Stimulated activated CD4-positive, alpha-beta T cell treated with anti-CD3 and anti-CD28 coated beads, TNF-alpha, amount 100 ng/mL, for 48 hours (primary cell): ENCODE data around the gene STS.
A peak's percentile ranks its signal among the peaks of the same experiment; 100 is the strongest.

Source experiments
- DNase-seq, 3 donors: peaks; one replicate each; pipeline ENCODE4 v3.0.0-alpha.2; 2020; ENCODE audit warnings: low read depth in 3 of 3

STS gene, protein sequence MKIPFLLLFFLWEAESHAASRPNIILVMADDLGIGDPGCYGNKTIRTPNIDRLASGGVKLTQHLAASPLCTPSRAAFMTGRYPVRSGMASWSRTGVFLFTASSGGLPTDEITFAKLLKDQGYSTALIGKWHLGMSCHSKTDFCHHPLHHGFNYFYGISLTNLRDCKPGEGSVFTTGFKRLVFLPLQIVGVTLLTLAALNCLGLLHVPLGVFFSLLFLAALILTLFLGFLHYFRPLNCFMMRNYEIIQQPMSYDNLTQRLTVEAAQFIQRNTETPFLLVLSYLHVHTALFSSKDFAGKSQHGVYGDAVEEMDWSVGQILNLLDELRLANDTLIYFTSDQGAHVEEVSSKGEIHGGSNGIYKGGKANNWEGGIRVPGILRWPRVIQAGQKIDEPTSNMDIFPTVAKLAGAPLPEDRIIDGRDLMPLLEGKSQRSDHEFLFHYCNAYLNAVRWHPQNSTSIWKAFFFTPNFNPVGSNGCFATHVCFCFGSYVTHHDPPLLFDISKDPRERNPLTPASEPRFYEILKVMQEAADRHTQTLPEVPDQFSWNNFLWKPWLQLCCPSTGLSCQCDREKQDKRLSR

DNA sequence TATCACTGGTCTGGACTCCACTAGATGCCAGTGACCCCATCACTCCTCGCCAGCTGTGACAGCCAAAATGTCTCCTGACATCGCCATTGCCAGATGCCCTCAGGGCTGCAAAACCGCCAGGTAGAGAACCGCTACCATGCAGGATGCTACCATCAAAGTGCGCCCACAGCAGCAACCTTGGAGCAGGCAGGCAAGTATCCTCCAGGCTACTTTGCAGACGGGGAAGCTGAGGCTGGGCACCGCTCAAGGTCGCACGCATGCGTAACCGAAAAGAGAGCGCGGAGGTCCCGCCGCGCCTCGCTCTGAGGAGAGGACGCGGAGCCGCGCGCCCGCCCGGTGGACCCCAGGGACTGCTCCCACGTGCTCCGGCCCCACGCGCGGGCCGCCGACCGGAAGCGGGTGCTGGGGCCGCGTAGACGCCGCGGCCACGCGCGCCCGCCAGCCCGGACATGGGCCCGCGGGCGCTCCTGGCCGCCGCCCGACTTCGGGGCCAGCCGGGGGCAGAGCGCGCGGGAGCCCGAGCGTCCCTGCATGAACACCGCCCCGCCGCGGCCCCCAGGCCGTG lies at the start of gene STS:
Gene STS (plus strand): TSS at position 300 of the 565 bp plus-strand sequence. CDS start 105,488 bp downstream, outside the sequence.
- peak in 2 of 3 donors; percentile 0 to 28 for DNase-seq

DNA sequence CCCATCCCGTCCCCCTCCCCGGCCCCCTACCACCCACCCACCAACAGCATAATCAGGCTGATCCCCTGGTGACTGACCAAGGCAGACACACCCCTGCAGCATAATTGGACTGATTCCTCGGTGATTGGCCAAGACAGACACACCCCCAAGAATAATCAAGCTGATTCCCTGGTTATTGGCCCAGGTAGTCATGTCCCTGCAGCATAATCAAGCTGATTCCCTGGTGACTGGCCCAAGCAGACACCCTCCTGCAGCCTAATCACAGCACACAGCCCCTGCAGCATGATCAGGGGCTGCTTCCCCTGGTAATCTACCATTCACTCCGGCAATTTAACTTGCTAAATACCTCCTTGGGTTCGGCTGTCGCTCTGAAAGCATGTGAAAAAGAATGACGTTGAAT lies 47.5 kb upstream of the STS start:
- DNase-seq: no peak

DNA sequence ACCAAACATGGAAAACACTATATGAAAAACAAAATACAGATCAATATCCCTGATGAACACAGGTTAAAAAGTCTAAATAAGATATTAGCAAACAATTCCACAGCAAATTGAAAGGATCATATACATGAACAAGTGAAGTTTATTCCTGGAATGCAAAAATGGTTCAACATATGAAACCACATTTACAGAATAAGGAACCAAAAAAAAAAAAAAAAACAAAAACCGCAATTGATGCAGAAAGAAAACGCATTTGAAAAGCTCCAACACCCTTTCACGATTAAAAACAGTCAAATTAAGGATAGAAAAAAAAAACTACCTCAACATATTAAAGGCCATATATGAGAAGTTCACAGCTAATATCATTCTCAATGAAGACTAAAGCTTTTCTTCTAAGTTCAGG lies 45.4 kb upstream of the STS start:
- DNase-seq: no peak

DNA sequence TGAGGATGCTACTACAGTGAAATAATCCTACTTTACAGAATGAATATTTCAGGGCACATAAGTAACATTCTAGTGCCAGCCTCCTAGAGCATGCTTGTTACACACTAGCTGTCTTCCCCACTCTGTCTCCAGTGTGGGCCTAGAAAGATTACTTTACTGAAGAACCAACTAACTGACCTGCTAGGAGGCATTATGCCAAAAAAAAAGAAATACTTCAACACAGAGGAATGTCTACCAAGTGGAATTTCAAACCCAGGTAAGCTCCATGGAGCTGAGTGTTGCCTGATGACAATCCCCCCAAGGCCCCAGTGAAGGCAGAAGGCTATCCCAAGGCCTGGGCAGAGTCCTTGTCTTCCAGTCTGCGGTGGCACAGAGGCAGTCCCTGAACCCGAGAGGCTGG lies 40.9 kb upstream of the STS start:
- DNase-seq: no peak

DNA sequence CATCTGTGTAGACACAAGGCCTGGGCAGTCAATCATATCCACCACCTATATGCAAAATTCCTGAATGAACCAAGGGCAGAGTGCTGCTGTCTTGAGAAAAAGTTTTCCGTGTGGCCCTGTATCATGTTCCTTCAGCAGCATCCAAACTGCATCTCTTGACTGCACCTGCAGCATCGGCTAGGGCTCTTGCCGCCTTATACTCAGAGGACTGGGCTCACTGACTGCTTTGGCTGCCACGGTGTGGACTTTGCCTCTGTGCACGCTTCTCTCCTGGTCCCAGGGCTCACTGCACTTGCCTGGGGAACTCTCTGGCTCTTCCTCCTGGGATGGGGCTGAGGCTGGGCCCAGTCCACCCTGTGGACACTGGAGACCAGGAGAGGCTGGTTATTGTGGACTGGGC lies 39.5 kb upstream of the STS start:
- no peak for DNase-seq

DNA sequence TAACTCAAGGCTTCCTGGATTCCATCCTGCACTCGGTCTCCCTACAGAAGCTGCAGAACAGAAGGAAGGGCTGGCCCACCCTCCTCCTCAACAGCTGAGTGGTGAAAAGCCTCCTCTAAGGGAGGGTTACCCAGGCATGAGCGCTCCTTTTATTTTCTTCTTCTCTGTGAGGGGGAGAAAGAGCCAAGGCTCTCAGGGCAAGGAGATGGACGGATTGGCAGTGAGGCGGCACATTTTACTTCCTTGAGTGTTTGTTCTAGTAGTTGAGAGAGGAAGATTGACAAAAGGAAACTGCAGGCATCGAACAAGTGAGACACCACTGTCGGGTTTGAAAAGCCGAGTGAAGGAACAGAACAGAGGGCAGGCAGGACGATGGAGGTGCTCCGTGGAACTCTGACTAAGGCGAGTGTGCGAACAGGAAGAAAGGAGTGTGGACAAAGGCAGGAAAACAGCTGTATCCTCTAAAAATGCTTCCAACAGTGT lies 38.4 kb upstream of the STS start:
- no peak for DNase-seq

DNA sequence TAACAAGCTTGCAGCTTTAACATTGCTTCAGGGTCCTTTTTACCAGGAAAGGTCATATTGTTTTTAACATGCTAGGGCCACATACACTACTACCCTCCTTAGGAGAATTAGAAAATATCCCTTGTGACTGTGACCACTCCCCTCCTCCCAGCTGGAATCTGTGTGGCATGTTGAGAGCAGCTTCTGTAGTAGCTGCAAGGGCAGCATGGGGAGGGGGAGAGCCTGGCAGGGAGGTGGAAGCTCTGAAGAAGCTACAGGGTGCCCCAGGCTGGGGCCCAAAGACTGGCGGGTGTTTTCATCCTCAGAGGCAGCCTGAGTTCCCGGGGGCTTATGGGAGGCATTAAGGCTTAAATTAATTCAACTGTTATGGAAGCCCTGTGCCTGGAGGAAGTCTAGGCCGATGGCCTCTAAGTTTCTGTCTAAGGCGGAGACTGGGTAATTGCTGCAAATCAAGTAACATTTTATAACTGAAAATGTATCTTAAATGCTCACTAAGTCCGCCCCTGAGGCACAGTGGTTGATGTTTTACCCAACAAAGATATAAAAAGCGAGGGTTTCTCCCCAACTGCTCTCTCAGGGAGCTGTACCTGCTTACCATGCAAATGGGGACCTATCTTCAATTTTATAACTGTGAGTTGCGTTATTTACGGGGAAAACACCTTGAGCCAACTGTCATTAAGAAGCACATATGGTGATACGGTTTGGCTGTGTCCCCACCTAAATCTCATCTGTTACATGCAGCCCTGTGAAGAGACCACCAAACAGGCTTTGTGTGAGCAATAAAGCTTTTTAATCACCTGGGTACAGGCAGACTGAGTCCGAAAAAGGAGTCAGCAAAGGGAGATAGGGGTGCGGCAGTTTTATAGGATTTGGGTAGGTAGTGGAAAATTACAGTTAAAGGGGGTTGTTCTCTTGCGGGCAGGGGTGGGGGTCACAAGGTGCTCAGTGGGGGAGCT lies 37.4 kb upstream of the STS start:
- DNase-seq: no peak

DNA sequence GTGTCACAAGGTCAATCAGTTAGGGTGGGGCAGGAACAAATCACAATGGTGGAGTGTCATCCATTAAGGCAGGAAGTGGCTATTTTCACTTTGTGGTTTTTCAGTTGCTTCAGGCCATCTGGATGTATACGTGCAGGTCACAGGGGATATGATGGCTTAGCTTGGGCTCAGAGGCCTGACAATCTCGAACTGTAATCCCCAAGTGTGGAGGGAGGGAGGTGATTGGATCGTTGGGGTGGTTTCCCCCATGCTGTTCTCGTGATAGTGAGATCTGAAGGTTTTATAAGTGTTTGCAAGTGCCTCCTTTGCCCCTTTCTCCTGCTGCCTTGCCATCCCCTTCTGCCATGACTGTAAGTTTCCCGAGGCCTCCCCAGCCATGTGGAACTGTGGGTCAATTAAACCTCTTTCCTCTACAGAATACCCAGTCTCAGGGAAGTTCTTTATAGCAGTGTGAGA lies 36.7 kb upstream of the STS start:
- DNase-seq: no peak

DNA sequence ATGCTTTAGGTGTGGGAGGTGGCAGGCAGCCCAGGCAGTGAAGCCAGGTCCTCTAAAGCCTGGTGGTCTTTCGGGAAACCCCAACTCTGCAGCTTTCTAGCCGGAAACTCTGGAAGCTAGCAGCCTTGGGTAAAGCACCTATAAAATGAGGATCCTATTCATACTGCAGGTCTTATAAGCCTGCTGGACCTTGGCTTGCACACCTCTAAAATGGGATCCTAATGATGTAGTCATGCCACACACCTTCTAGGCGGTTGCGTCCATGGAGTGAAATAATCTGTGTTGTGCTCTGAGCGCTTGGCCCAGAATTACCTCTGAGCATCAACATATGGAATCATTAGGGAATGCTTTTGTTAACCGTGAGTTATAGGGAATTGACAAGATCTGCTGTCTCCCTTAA lies 36.0 kb upstream of the STS start:
- DNase-seq: no peak

DNA sequence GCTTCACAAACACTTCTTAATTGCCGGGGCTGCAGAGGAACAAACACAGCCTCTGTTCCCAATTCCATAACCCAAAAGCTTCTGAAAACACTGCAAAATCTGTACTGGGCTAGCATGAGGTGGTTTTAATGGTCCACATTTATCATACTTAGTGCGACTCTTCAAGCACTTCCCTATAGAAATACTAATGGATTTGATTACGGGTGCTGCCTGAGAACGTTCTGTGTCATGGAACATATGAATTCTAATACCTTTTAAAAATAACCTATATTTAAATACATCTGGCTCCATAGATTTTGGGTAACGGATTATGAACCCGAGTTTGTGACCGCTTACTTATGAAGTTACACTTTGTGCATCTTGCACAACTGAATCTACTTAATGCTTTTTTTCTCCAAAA lies 35.4 kb upstream of the STS start:
- DNase-seq: no peak

DNA sequence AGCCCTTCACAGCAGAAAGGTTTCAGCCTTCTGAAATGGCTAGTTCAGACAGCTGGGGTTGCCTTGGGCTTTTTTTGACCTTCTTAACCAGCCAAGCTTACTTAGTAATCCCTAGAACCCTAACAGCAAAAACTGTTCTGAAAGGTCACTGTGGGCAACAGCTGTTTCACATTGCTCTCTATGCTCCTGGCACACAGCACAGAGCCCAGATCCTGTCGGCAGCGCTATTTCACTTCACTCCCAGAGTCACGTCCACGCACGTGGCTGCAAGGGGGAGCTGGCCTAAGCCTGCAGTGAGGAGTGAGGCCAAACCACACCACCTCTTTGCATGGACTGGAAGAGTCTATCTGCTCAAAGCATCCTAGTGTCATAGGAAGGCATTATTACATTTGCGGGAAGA lies 32.0 kb upstream of the STS start:
- DNase-seq: no peak

DNA sequence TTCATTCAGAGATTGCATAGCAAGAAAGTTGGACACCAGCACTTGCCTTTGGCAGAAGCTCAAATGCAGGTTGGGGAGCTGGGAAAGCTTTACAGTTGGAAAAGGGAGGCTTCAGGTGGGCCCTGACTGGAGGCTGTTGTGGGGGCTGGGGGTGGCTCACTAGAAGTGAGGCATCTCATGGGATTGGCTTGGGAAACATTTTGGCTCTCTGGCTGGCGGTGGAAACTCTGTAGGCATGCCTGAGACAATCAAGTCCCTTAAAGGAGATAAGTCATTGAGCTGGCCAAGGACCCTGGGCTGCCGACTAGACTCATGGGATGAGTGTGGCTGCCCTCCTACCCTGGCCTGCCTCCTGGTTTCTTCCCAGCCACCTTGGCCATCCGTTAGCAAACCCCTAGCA lies 31.4 kb upstream of the STS start:
- DNase-seq: no peak

DNA sequence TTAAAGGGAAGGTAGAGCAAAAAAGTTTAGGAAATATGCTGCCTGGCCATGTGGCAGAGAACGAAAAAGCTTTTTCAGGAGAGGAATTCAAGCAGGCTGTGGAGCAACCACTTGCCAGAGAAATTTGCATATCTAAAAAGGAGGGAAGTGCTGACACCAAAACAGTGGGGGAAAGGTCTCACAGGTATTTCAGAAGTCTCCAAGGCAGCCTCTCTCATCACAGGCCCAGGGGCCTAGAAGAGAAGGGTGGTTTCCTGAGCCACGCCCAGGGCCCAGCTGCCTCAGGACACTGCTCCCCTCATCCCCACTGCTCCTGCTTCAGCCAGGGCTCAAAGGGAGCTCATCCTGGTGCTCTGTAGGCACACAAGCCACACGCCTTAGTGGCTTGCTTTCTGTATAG lies 29.9 kb upstream of the STS start:
- no peak for DNase-seq

DNA sequence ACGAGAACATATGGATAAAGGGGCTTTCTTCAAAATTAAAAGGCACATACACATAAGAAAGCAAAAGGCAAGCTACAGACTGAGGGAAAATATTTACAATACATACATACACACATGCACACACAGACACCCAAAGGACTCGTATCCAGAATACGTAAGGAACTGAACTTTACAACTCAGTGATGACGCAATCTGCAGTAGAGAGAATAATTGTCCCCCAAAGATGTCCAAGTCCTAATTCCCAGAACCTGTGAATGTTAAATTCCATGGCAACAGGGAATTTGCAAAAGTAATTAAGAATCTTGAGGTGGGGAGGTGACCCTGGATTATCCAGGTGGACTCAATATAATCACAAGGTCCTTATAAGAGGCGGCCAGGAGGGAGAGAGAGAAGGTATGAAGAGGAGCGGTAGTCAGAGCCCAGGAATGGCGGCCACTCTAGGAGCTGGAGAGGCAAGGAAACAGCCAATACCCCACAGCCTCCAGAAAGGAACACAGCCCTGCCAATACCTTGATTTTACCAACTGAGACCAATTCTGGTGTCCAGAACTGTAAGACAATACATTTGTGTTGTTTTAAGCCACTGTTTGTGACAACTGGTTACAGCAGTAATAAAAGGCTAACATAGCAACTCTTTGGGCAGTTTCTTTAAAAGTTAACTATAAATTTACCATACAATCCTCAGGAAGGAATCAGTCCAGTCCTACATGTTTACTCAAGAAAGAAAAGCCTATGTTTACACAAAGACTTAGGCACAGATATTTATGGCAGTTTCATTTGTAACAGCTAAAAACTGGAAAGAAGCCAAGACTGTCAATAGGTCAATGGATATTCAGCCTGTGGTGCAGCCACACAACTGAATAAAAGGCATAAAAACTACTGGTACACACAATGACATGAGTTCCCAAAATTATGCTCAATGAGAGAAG lies 27.3 kb upstream of the STS start:
- no peak for DNase-seq

DNA sequence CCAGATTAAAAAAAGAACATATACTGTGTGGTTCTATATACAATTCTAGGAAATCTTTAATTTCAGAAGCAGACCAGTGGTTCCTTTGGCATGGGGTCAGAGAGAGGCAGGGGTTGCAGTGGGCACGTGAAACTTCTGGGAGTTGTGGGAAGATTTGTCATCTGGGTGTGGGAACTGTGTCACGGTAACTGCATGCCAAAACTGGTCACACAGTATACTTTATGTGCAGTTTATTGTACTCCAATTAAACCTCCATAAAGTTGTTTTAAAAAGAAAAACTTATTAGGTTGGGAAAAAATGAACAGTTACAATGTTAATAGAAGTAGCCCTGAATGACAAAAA lies 26.7 kb upstream of the STS start:
- no peak for DNase-seq

DNA sequence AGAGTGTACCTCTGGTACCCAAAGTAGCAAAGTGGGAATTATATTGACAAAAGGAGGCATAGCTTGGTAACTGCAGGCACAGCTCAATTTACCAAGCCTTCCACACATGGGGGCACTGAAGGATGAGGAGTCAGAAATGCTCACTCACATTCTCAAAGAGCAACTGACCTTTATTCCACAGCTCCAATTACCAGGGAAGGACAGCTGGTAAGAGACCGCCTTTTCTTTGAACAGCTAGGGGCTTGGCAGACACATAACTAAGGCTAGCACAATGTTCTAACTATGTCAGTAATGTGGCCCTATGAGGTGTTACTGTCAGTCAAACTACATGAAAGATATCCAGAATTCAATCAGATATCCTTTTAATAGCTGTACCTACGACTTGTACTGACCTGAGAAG lies 20.5 kb upstream of the STS start:
- DNase-seq: no peak

DNA sequence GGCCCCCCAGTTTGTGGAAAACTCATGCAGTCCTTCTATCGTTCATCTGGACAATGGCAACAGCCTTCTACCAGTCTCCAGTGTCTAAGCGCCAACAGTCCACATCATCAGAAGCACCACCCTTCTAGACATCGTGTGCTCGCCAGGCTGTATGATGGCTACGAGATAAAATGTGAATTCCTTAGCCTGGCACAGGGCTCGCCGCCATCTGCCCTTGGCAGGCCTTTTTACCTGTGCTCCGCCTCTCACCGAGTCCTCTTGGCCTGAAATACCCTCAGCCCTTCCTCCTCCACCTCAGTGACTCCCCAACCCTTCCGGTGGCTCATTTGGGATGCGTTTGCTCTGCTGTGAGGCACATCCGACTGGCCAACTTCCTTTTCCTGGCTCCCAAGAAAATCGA lies 15.9 kb upstream of the STS start:
- DNase-seq: no peak

DNA sequence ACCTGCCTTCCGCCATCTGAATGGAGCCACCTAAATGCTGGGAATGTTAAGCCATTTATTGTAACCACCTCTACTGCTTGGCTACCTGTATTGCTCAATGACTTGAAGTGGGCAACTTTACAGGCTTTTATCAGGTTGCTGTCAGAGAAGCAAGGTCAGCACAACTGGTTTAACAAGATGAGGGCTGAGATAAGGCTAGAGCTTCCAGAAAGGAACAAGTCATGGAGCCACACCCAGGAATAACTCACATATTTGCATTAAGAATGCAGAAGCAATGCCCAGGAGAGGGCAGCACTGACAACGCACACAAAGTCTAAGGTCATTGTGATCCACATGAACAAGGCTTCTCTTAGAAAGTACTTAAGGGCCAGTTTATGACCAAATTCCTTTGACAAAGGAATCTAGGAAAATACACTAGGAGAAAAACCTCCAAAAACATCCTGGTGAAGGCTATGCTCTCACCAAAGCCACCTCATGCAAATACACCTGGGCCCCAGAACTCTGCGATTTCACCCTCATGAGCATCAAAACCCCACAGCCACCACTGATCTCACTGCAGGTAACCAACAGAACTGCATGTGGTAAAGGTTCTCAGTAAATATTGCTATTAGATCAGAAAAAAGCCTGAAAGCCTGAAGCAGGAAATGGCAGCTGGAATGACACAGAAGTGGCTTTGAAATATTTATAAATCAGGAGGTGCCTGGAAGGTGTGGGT lies 15.0 kb upstream of the STS start:
- no peak for DNase-seq

DNA sequence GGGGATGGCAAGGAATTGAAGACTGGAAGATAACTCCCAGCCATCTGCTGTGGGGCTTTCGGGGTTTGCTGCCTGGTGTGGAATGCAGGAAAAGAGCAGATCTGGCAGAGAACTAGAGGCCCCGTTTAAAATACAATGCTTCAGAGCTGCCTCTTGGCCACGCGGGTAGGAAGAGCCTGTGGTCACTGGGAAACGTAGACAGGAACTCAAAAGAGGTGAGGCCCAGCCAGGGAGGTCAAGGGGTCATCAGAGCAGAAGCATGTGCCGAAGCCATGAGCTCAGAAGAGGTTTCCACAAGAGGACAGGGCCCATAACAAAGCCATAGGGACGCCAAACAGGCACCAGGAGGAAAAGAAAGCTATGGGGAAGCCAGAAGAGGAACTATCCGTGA lies 14.5 kb upstream of the STS start:
- no peak for DNase-seq

DNA sequence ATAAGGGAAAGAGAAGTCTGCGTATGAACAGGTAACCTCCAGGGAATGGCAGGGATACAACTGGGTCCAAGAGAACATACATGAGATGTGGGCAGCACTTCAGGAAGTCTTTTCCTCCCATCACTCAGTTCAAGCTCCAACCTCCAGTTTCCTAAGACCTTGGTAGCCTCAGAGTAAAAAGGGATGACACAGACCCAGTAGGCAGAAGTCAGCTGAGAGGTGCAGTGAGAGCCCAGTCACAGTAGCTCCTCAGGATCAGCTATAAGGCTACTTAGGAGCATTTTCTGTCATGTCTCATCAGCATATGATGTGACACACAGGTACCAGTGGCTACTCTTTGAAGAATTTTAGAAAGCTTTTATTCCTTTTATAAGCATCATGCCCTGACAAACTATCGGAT lies 12.5 kb upstream of the STS start:
- DNase-seq: no peak
